ENCODE data around the gene ABCA7.

Gene ABCA7

DNA sequence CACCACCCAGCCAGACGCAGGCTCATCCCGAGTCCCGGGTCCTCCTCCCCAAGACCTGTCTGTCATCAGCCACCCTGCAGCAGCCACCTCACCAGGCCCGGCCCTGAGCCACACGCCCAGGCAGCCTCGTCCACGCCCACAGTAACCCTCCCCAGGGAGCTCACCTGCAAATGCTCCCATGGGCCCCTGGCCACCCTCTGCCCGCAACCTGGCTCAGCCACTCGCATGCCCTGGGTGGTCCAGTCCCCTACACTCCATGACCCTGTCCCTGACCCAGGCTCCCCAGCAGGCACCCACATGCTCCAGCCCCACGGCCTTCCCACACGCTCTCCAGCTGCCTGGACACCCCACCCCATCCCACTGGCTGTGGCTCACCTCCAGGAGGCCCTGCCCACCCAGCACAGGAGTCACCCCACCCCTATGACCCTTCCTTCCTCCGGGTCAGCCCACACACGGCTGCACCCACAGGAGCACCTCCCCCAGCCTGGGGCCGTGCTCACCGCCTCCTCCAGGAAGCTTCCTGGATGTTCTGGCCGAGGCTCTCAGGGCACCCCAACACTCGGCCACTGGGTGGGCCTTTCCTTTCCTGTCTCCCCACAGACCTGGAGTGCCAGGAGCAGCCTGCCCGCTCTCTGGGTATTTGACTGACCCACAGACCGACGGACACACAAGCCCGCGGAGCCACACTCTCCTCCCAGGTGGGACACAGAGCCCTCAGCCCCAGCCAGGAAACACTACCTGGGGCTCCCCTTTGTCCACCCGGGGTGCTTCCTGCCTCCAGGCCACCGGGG is 22.6 kb upstream of the ABCA7 start:
- H3K4me2 ChIP-seq (ENCODE audit: low read length), result peak overlapping the region; percentile 99
- peaks cover 43% of the 10 kb centered on the region for H3K4me1 ChIP-seq (ENCODE audit: control insufficient read depth, low read length)

DNA sequence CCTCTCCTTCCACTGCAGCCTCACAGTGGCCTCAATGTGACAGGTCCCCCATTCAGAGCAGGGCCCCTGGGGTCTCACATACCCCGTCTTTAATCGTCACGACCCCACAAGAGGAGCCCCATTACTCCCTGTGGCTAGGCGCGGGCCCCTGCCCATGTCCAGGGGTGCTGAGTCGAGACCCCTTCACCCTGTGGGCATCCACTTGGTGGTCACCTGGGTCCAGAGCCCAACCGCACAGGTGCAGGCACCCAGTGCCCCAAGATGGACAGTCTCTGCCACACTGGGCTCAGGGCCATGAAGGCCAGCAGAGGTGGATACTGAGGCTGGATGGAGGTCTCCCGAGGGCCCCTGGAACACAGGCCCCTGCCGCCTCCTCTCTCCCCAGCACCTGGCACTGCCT is 22.0 kb upstream of the ABCA7 start:
- H3K36me3 ChIP-seq (ENCODE audit: control insufficient read depth, low read length), result peaks cover 73% of the 10 kb centered on the region
- no peaks in the 10 kb centered on the region for H3K9me2 ChIP-seq (replicated peaks; ENCODE audit: control insufficient read depth, low read length)
- H3F3A ChIP-seq (ENCODE audit: control insufficient read depth, insufficient read depth), result peaks cover 11% of the 10 kb centered on the region
- no peaks in the 10 kb centered on the region for H3K27me3 ChIP-seq (ENCODE audit: control insufficient read depth, low read length)
- no peak overlapping the region for H3K27ac ChIP-seq (ENCODE audit: low read depth, low read length)
- H3K4me2 ChIP-seq (ENCODE audit: low read length), result peak overlapping the region; percentile 99
- no peaks in the 10 kb centered on the region for H3K9me3 ChIP-seq (ENCODE audit: control insufficient read depth, insufficient read depth, low read length)
- peaks cover 49% of the 10 kb centered on the region for H3K4me1 ChIP-seq (ENCODE audit: control insufficient read depth, low read length)
- H4K20me1 ChIP-seq (ENCODE audit: control insufficient read depth, insufficient read depth, low read depth, low read length), result peaks cover 45% of the 10 kb centered on the region
- TF ChIP-seq, protein P1, sequence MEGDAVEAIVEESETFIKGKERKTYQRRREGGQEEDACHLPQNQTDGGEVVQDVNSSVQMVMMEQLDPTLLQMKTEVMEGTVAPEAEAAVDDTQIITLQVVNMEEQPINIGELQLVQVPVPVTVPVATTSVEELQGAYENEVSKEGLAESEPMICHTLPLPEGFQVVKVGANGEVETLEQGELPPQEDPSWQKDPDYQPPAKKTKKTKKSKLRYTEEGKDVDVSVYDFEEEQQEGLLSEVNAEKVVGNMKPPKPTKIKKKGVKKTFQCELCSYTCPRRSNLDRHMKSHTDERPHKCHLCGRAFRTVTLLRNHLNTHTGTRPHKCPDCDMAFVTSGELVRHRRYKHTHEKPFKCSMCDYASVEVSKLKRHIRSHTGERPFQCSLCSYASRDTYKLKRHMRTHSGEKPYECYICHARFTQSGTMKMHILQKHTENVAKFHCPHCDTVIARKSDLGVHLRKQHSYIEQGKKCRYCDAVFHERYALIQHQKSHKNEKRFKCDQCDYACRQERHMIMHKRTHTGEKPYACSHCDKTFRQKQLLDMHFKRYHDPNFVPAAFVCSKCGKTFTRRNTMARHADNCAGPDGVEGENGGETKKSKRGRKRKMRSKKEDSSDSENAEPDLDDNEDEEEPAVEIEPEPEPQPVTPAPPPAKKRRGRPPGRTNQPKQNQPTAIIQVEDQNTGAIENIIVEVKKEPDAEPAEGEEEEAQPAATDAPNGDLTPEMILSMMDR (IDR thresholded peaks at IDR 0.05; ENCODE audit: low read depth, low read length, poor library complexity, severe bottlenecking), result no peak
- no peak for TF ChIP-seq EZH2phosphoT487 (IDR thresholded peaks at IDR 0.05; ENCODE audit: borderline replicate concordance, low read length)
- peak overlapping the region; percentile 100 for H3K4me3 ChIP-seq (ENCODE audit: low read length)
- H3K79me2 ChIP-seq (ENCODE audit: control insufficient read depth, low read length), result peaks cover 81% of the 10 kb centered on the region

More for the DNA sequence above, 22.6 kb upstream of the ABCA7 start:
- H3K27me3 ChIP-seq (ENCODE audit: control insufficient read depth, low read length), result no peaks in the 10 kb centered on the region
- TF ChIP-seq EZH2phosphoT487 (IDR thresholded peaks at IDR 0.05; ENCODE audit: borderline replicate concordance, low read length), result no peak
- TF ChIP-seq, protein P1 (IDR thresholded peaks at IDR 0.05; ENCODE audit: low read depth, low read length, poor library complexity, severe bottlenecking), result no peak
- no peaks in the 10 kb centered on the region for H3K9me2 ChIP-seq (replicated peaks; ENCODE audit: control insufficient read depth, low read length)
- H4K20me1 ChIP-seq (ENCODE audit: control insufficient read depth, insufficient read depth, low read depth, low read length), result peaks cover 45% of the 10 kb centered on the region
- H3F3A ChIP-seq (ENCODE audit: control insufficient read depth, insufficient read depth), result peaks cover 5% of the 10 kb centered on the region
- no peaks in the 10 kb centered on the region for H3K9me3 ChIP-seq (ENCODE audit: control insufficient read depth, insufficient read depth, low read length)
- H3K4me3 ChIP-seq (ENCODE audit: low read length), result peak overlapping the region; percentile 100
- H3K27ac ChIP-seq (ENCODE audit: low read depth, low read length), result no peak overlapping the region
- H3K36me3 ChIP-seq (ENCODE audit: control insufficient read depth, low read length), result peaks cover 79% of the 10 kb centered on the region
- H3K79me2 ChIP-seq (ENCODE audit: control insufficient read depth, low read length), result peaks cover 82% of the 10 kb centered on the region

DNA sequence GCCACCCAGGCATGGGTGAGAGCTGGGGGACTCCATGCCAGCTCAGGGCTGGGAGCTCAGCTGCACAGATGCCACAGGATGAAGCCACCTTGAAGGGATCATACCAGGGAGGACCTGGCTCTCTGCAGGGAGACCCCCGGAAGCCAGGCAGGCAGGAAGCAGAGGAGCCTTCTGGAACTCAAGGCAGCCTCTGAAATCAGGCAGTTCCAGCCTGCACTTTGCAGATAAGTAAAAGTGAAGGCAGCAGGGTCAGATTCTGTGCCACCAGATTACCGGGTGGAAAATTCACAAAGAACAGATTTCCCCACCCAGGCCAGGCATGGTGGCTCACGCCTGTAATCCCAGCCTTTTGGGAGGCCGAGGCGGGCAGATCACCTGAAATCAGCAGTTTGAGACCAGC is 21.5 kb upstream of the ABCA7 start:
- Histone ChIP-seq H3K4me1 (ENCODE audit: control insufficient read depth, low read length) (peaks cover 53% of the 10 kb centered on the region), H4K20me1 (ENCODE audit: control insufficient read depth, insufficient read depth, low read depth, low read length) (peaks cover 40% of the 10 kb centered on the region), H3K9me3 (ENCODE audit: control insufficient read depth, insufficient read depth, low read length) (no peaks in the 10 kb centered on the region), H3K4me2 (ENCODE audit: low read length) (peak overlapping the region; percentile 99), H3K36me3 (ENCODE audit: control insufficient read depth, low read length) (peaks cover 68% of the 10 kb centered on the region), H3K4me3 (ENCODE audit: low read length) (peak overlapping the region; percentile 100), H3K79me2 (ENCODE audit: control insufficient read depth, low read length) (peaks cover 76% of the 10 kb centered on the region), H3K9me2 (replicated peaks; ENCODE audit: control insufficient read depth, low read length) (no peaks in the 10 kb centered on the region), H3K27me3 (ENCODE audit: control insufficient read depth, low read length) (no peaks in the 10 kb centered on the region), H3F3A (ENCODE audit: control insufficient read depth, insufficient read depth) (peaks cover 13% of the 10 kb centered on the region), H3K27ac (ENCODE audit: low read depth, low read length) (no peak overlapping the region)
- TF ChIP-seq, protein P1 (IDR thresholded peaks at IDR 0.05; ENCODE audit: low read depth, low read length, poor library complexity, severe bottlenecking), result no peak
- no peak for TF ChIP-seq EZH2phosphoT487 (IDR thresholded peaks at IDR 0.05; ENCODE audit: borderline replicate concordance, low read length)

Data from DOHH2 (cell line).